B cell (primary cell): Measurements from ENCODE around the gene PFDN1. TPM values are rescaled to one million over a fixed set of nuclear protein-coding genes. Genes with fewer than 3 reads are reported as not detected.
A peak's percentile ranks its signal among the peaks of the same experiment; 100 is the strongest.

Experiments used
- ATAC-seq: fragments of 200-7000 bp; cut with Tn5 transposase; one replicate; pipeline ENCODE4 v1.10.0; 2021; ENCODE audit warnings: low read depth, mild to moderate bottlenecking, moderate number of reproducible peaks, moderate library complexity
- CTCF ChIA-PET: fragments of 350-600 bp; sonication (Branson Sonifier 250); formaldehyde crosslinking; loops from one replicate; lab custom pipeline; 2021; ENCODE audit warnings: antibody characterized with exemption, inconsistent platforms; lab: Charles Lee
- POLR2A ChIA-PET: fragments of 350-600 bp; sonication (Branson Sonifier 250); formaldehyde crosslinking; loops from one replicate; lab custom pipeline; 2021; ENCODE audit warnings: antibody characterized with exemption; lab: Charles Lee
- DNase-seq: peaks from one replicate; pipeline ENCODE4 v3.0.0; 2013
- H2AFZ ChIP-seq: 2 replicates; pipeline ENCODE4 v1.6.1; 2012; ENCODE audit warnings: mild to moderate bottlenecking, low read depth, low read length; ENCODE audit not compliant: insufficient read depth, poor library complexity, severe bottlenecking
- H3K27ac ChIP-seq, 2 donors: 1 replicate in 1 of 2; 2 replicates in 1 of 2; pipeline ENCODE4 v1.5.1; 2012 to 2013; ENCODE audit warnings: low read length in 2 of 2, mild to moderate bottlenecking in 2 of 2, moderate library complexity in 1 of 2
- H3K27me3 ChIP-seq, 4 experiments: fragments of 200-600 bp in 1 of 4; sonication (generic) in 1 of 4; replicated peaks in 1 of 4; 1 replicate in 2 of 4; 2 replicates in 2 of 4; pipeline versions ENCODE4 v1.6.1 to v1.7.0; 2013 to 2016; ENCODE audit warnings: low read length in 3 of 4, mild to moderate bottlenecking in 2 of 4, mixed read lengths in 1 of 4, moderate library complexity in 1 of 4; ENCODE audit not compliant: insufficient read depth in 4 of 4, control insufficient read depth in 3 of 4; ENCODE audit errors: control extremely low read depth in 1 of 4
- H3K36me3 ChIP-seq, 2 experiments: replicated peaks in 1 of 2; 1 replicate in 1 of 2; 2 replicates in 1 of 2; pipeline versions ENCODE4 v1.6.1 to v1.7.1; 2013; ENCODE audit warnings: low read length in 1 of 2; ENCODE audit not compliant: insufficient read depth in 2 of 2, control insufficient read depth in 1 of 2; ENCODE audit errors: control extremely low read depth in 1 of 2, extremely low read depth in 1 of 2
- H3K4me1 ChIP-seq, 2 donors: fragments of 200-600 bp in 1 of 2; sonication (generic) in 1 of 2; 1 replicate in 1 of 2; 2 replicates in 1 of 2; pipeline versions ENCODE4 v1.5.1 to v1.6.1; 2013 to 2017; ENCODE audit warnings: low read length in 2 of 2; ENCODE audit not compliant: control insufficient read depth in 2 of 2, insufficient read depth in 2 of 2
- H3K4me2 ChIP-seq: replicated peaks from 2 replicates; pipeline ENCODE3; 2012; ENCODE audit warnings: mild to moderate bottlenecking, low read depth, low read length; ENCODE audit not compliant: poor library complexity, severe bottlenecking
- H3K4me3 ChIP-seq, 5 experiments: fragments of 200-600 bp in 1 of 5; sonication (generic) in 1 of 5; 1 replicate in 3 of 5; 2 replicates in 2 of 5; pipeline versions ENCODE4 v1.5.1 to v1.7.0; 2011 to 2016; ENCODE audit warnings: low read length in 4 of 5, mild to moderate bottlenecking in 4 of 5, low read depth in 2 of 5, control low read depth in 1 of 5, moderate library complexity in 1 of 5; ENCODE audit not compliant: insufficient read depth in 1 of 5; ENCODE audit errors: control extremely low read depth in 1 of 5, extremely low read depth in 1 of 5
- H3K79me2 ChIP-seq: fragments of 200-600 bp; sonication (generic); one replicate; pipeline ENCODE4 v1.6.0; 2016; ENCODE audit warnings: low read length; ENCODE audit not compliant: control insufficient read depth, insufficient read depth
- H3K9ac ChIP-seq: fragments of 200-600 bp; sonication (generic); 2 replicates; pipeline ENCODE4 v1.6.1; 2017; ENCODE audit warnings: mild to moderate bottlenecking, low read length, moderate library complexity
- H3K9me3 ChIP-seq, 3 donors: one replicate each; pipeline versions ENCODE4 v1.6.1 to v1.7.1; 2013; ENCODE audit warnings: low read length in 2 of 3; ENCODE audit not compliant: control insufficient read depth in 2 of 3, insufficient read depth in 1 of 3; ENCODE audit errors: control extremely low read depth in 1 of 3
- H4K20me1 ChIP-seq: 2 replicates; pipeline ENCODE4 v1.6.0; 2012; ENCODE audit warnings: mild to moderate bottlenecking, low read length; ENCODE audit not compliant: insufficient read depth, control insufficient read depth, poor library complexity, severe bottlenecking
- H3K27ac Mint-ChIP-seq: one replicate; pipeline ENCODE4 v1.8.0; 2021; ENCODE audit warnings: mixed read lengths
- H3K27me3 Mint-ChIP-seq: one replicate; pipeline ENCODE4 v1.8.0; 2021; ENCODE audit warnings: mixed read lengths
- H3K4me1 Mint-ChIP-seq: one replicate; pipeline ENCODE4 v1.8.0; 2021; ENCODE audit warnings: mixed read lengths
- H3K4me3 Mint-ChIP-seq: one replicate; pipeline ENCODE4 v1.8.0; 2021; ENCODE audit warnings: mixed read lengths
- H3K9me3 Mint-ChIP-seq: one replicate; pipeline ENCODE4 v1.8.0; 2022; ENCODE audit warnings: mixed read lengths; ENCODE audit not compliant: insufficient read depth
- EZH2 ChIP-seq: IDR thresholded peaks from 2 replicates; pipeline ENCODE4 v1.6.1; 2012; ENCODE audit warnings: borderline replicate concordance, low read depth, mild to moderate bottlenecking, moderate library complexity, low read length; ENCODE audit not compliant: insufficient read depth, poor library complexity, severe bottlenecking
- WGBS: methylation state at CpG from one replicate; pipeline ENCODE4 v1.1.5; 2013; ENCODE audit warnings: missing lambda C conversion rate; ENCODE audit not compliant: insufficient coverage; 5-methylcytosine and 5-hydroxymethylcytosine counted together
- intact Hi-C: fragments of 100-400 bp; cut with micrococcal nuclease; formaldehyde crosslinking; loops from one replicate; pipeline ENCODE4 v1.10.0; 2022
- polyA plus RNA-seq: library from polyadenylated mRNA; depleted of rRNA; stranded (reverse); fragments of >200 nt; gene quantifications from 2 replicates; pipeline ENCODE4 v1.2.3, GENCODE V29; 2012
- total RNA-seq, 2 donors: library from RNA; stranded (reverse); fragments of 120-200 nt in 1 of 2; gene quantifications; 1 replicate in 1 of 2; 2 replicates in 1 of 2; pipeline versions ENCODE4 v1.2.3 to v1.2.4, GENCODE V29; 2013 to 2022
- TF ChIP-seq, protein P1 (sequence below): fragments of 200-600 bp; IDR thresholded peaks from one replicate; pipeline ENCODE4 v1.8.0; 2022; ENCODE audit warnings: antibody characterized with exemption, mild to moderate bottlenecking

PFDN1 gene
- total and polyA plus RNA-seq, 2 donors (not counting 1 experiment from before 2014, with no cell fraction given): 30.3 to 31.2 TPM

GRCh38 chr5:140345919-140346347, 43.0 kb upstream of the PFDN1 start:
- no peaks in the 10 kb centered on the region for H3K9me3 Mint-ChIP-seq
- ATAC-seq: peak; percentile 14
- H3K4me3 ChIP-seq: peak overlapping the region in 4 of 5 experiments; percentile 40 to 67 (median 62)
- H3K9ac ChIP-seq: peak overlapping the region; percentile 63
- peaks cover 48 to 63% of the 10 kb centered on the region in 2 donors for H3K4me1 ChIP-seq
- no peak overlapping the region for H3K27ac Mint-ChIP-seq
- H3K27me3 ChIP-seq: peaks cover 0 to 16% (median 0%) of the 10 kb centered on the region in 4 experiments
- H3K4me2 ChIP-seq: peak overlapping the region; percentile 91
- H2AFZ ChIP-seq: peak overlapping the region; percentile 83
- TF ChIP-seq, protein P1, sequence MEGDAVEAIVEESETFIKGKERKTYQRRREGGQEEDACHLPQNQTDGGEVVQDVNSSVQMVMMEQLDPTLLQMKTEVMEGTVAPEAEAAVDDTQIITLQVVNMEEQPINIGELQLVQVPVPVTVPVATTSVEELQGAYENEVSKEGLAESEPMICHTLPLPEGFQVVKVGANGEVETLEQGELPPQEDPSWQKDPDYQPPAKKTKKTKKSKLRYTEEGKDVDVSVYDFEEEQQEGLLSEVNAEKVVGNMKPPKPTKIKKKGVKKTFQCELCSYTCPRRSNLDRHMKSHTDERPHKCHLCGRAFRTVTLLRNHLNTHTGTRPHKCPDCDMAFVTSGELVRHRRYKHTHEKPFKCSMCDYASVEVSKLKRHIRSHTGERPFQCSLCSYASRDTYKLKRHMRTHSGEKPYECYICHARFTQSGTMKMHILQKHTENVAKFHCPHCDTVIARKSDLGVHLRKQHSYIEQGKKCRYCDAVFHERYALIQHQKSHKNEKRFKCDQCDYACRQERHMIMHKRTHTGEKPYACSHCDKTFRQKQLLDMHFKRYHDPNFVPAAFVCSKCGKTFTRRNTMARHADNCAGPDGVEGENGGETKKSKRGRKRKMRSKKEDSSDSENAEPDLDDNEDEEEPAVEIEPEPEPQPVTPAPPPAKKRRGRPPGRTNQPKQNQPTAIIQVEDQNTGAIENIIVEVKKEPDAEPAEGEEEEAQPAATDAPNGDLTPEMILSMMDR: no peak
- no peak for TF ChIP-seq EZH2
- H3K4me1 Mint-ChIP-seq: peaks cover 52% of the 10 kb centered on the region
- no peaks in the 10 kb centered on the region for H3K79me2 ChIP-seq
- DNase-seq: peak; percentile 33
- H3K9me3 ChIP-seq: peaks cover 0 to 3% (median 0%) of the 10 kb centered on the region in 3 donors
- H3K27ac ChIP-seq: no peak overlapping the region
- H3K36me3 ChIP-seq: no peaks in the 10 kb centered on the region
- peaks cover 4% of the 10 kb centered on the region for H3K27me3 Mint-ChIP-seq
- H4K20me1 ChIP-seq: no peaks in the 10 kb centered on the region
- ChIA-PET POLR2A (interaction anchor here (0.6 to 1.4 kb wide), 4 partner anchors 10 to 1603 kb away, joined by 3 to 5 read pairs (median 3); partner anchors contain the start of genes ANKHD1 and PFDN1), CTCF (interaction anchor here (0.6 to 18.0 kb wide), 20 partner anchors 10 to 365 kb away, joined by 3 to 594 read pairs (median 4); partner anchors contain the start of genes CYSTM1, PFDN1 and SLC4A9)
- intact Hi-C loops: loop anchor here (1.0 to 5.0 kb wide), 2 partner anchors 11 to 44 kb away; partner anchors contain the start of gene PFDN1
- 17% methylated on average over 35 of the region's 35 CpGs for WGBS
- peak overlapping the region; percentile 82 for H3K4me3 Mint-ChIP-seq
